Stimulated activated CD4-positive, alpha-beta T cell treated with anti-CD3 and anti-CD28 coated beads, TNF-alpha, amount 100 ng/mL, for 1 hour (primary cell): ENCODE measurements around the gene TTI1.

Experiments
- DNase-seq, 3 donors: peaks; one replicate each; pipeline ENCODE4 v3.0.0-alpha.2; 2020; ENCODE audit warnings: low read depth in 3 of 3, low spot score in 1 of 3

TTI1 gene

DNA sequence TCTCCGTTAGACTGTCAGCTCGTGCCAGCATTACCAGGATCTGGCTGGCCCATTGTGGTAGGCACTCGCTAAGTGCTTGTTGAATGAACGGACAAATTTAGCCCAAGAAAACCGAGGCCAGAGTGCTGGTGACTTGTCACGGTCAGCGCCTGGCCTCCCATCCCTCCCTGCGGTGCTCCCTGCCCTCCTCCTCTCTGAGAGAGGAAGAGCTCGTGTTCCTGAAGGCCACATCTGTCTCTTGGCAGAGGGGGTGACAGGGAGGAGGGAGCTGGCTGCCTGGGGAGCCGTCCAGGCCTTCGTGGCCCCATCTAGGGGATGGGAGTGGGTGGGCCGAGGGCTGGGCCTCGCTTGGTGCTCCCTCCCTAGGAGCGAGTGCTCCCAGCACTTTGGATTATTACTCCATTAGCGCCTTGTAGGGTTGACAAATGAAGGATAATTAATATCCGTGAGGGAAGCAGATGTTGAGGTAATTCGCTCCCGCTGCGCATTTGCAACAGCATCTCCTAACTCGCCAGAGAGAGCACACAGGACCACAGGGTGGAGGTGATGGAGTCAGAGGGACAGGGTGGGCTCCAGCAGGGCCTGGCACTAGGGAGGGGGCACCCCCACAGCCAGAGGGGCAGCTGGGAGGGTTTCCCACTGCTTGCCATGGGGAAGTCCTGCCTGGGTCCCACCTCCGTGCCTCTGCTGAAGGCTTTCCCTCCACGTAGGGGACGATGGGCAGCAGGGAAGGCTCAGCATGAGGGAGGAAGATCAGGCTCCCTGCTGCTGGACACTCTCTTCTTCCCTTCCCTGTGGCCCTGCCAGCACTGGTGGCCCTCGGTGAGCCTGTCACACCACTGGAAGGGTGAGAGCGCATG lies 93.3 kb downstream of the TTI1 start:
- no peak for DNase-seq

DNA sequence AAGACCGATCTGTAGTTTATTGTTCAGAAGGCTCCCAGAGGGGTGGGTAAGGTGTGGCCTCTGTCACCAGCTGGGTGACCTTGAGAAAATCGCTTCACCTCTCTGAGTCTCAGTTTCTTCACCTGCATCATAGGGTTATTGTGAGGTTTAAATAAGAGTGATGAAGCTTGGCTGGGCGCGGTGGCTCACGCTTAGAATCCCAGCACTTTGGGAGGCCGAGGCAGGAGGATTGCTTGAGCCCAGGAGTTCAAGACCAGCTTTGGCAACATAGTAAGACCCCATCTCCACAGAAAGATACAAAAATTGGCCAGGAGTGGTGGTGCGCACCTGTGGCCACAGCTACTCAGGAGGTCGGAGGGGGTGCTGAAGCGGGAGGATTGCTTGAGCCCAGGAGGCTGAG lies 94.3 kb downstream of the TTI1 start:
- DNase-seq, result no peak

DNA sequence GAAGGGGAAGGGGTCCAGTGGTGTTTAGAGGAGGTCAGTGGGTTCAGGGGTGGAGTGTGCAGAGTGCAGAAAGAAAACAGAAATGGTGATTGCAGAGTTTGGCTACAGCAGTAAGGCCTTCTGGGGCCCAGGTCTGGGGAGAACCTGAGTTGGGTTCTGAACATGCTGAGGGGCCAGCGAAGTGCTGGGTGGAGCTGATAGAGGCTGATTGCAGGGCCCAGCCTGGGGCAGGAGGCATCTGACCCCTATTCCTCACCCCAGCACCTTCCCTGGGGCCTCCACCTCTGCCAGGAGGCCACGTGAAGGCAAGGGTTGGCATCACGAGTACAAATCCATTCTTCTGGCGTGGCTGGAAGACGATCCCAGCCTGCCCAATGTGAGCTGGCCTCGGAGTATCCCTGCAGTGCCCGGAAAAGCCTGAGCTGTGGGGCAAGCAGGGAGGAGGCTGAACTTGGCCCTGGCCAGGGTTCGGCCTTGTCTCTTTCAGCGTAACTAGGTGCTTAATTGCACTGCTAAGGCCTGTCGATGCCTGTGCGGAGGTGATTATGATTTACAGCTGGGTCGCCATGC lies 95.0 kb downstream of the TTI1 start:
- no peak for DNase-seq

DNA sequence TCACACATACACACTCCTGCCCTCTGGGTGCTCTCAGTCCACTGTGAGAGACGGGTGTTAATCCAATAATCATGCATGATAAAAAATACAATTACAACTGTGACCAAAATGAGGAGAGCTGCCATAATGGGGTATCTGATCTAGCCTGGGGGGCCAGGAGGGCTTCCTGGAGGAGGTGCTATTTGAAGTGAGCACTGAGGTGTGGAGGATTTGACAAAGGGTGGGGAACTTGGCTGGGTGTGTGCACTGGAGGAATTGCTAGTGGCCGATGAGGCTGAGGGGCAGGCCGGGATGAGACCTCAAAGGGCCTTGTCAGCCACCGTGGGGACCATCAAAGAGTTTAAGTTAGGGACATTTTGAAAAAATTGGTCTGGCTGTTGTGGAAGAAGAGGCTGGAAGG lies 95.6 kb downstream of the TTI1 start:
- DNase-seq, result no peak

DNA sequence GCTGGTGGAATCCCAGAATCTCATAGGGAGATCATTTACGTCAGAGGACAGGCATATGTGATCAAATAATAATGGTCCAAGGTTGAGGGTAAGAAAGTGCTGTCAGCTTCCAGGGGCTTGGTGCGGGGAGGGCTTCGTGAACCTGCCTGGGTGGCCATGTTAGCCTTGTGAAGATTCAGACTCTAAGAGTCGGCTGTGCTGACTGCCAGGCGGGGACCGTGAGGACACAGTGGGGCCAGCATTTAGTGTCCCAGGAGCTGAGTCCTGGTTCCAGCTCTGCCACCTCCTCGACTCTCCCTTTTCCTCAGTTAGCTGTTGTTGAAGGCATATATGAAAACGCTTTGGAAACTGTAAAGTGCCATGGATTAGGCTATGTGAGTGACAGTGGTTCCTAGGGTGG lies 96.8 kb downstream of the TTI1 start:
- DNase-seq, result no peak

DNA sequence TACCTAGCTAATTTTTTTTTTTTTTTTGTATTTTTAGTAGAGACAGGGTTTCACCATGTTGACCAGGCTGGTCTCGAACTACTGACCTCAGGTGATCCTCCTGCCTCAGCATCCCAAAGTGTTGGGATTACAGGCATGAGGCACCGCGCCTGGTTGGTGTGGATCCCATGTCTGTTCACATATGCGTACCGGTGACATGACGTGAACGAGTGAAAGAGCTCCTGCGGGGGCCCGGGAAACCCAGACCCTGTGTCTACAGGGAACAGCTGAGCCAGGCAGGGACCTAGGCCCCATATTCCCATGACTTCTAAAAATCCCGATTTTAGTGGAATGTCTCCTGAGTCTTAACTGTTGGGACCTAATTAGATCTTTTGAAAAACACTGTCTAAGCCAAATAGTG lies 97.2 kb downstream of the TTI1 start:
- no peak for DNase-seq

DNA sequence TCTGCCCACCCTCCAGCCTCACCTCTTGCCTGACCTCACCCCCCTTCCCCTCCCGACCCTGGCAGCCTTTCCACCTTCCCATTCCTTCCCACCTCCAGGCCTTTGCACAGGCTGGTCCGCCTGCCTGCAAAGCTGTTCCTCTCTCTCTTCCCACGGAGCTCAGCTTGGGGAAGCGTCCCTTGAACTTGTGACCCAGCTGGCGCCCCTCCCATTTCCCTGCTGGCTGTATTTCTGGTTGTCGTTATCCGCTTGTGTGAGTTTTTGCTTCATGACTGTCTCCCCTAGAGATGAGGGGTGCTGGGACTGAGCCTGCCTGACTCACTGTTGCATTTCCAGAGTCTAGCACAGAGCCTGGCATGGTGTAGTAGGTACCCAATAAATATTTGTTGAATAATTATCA lies 97.8 kb downstream of the TTI1 start:
- no peak for DNase-seq

DNA sequence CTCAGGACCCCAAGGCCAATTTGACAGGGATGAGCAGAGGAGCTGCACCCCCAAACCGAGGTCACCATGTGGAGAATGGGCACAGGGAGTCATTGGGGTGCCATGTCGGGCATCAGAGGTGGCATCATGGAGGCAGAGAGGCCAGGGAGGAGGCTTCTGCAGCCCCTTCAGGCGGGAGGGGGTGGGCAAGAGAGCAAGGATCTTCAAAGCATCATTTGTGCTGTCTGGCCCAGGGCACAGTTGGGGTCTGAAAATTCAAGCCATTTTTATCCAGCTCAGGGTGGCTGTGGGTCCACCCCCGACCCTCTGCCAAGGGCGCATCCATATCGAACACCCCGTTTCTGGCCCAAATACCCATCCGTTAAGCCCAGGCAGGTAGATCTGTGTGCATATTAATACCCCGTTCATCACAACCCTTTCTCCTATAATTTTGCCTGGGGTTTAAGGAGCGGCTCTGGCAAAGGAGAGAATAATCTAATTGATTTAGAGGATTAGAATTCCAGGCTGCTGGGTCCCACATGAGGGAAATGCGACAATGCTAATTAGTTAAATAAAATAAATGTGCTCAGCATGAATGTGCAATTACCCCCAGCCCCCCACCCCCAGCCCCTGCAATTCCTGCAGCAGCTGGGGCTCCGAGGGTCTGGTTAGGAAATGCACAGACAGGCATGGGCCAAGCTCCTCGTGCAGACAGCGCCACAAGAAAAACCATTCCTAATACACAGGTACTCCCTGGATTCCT lies 98.5 kb downstream of the TTI1 start:
- no peak for DNase-seq

DNA sequence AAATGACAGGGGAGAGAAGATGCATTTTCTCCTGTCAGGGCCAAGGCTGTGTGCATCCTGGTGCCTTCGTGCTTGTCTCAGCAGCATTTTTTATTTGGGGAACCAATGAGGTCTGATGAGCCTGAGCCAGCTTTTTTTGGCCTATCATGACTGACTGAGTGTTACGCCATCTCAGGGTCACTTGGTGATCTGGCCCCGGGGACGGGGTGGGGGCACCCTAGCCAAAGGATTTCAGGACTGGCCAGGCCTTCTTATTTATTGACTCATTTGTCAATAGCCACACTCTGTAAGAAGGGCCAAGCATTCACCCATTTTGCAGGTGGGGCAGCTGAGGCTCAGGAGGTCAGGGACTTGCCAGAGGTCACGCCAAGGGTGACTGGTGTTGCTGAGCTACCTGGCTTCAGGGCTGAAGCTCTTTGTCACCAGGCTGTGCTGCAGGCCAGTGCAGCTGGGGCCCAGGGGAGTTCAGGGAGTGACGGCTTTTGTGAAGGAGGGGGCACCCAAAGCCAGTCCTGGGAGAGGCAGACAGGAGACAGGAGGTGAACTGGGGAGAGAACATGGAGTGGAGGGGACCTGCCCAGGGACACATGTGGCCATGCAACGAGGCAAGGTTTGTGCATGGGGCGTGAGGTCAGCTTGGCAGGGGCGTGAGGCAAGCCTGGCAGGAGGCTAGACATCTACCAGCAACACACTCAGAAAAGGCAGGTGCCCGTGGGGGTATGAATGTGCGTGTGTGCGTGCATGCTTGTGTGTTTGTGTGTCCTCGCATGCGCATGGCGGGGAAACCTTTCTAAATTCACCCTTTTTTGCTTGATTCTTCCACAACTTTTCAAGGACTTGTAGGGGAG lies 99.2 kb downstream of the TTI1 start:
- no peak for DNase-seq
